SHP77 treated with DMSO at 0.1 percent for 48 hours (cell line): Measurements from ENCODE around the gene PI4KA.
"Not testable (repeated sequence)": the region's sequence is repeated elsewhere in the genome, so short reads cannot be mapped to it uniquely, and the experiment has no call there.

Experiments used
- DNase-seq: peaks from one replicate; lab custom pipeline; 2025; lab: John Stamatoyannopoulos, UW

Gene PI4KA

GRCh38 chr22:20690586-20691317, 167.9 kb downstream of the PI4KA start:
- DNase-seq: not testable (repeated sequence)

DNA sequence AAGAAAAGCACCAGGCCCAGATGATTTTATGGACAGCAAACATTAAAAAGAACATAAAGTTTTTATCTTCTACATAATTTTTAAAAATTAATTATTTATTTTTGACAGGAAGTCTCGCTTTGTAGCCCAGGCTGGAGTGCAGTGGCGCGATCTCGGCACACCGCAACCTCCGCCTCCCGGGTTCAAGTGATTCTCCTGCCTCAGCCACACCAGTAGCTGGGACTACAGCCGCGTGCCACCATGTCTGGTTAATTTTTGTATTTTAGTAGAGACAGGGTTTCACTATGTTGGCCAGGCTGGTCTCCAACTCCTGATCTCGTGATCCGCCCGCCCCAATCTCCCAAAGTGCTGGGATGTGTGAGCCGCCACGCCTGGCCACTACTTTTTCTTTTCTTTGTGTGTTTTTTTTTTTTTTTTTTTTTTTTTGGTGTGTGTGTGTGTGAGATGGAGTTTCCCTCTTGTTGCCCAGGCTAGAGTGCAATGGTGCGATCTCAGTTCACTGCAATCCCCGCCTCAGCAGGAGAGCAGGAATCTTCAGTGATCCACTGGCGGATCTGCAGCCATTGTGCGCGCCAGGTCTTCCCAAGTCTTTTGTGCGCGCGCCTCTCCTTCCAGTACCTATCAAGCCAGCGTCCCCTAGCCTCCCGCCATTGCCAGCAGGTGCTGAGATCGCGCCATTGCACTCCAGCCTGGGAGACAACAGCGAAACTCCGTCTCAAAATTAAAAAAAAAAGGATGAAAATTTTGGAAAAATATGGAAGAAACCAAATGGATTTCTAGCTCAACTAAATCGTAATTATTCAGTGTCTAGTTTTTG, 171.0 kb downstream of the PI4KA start:
- DNase-seq: not testable (repeated sequence)

- DNase-seq: not testable (repeated sequence)
These were observed 172.8 kb downstream of the PI4KA start for GRCh38 chr22:20685764-20686163.

GRCh38 chr22:20678792-20679435, 179.7 kb downstream of the PI4KA start:
- not testable (repeated sequence) for DNase-seq

DNA sequence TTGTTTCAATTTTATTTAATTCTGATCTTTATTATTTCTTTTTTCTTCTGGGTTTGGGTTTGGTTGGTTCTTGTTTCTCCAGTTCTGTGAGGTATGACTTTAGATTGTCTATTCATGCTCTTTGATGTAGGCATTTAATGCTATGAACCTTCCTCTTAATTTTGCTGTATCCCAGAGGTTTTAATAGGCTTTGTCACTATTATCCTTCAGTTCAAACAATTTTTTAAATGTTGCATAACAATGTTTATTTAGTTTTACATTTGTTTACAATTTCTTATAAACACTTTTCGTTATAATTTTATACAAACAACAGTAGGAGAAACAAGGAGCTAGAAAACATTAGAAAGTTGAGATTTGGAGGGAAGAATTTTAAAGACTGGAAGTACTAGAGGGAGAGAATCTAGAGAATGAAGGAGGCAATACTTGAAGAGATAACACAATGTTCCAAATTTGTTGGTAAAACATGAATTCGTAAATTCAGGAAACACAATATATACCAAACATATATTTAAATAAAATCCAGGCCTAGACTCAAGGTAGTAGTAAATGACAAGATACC, 180.8 kb downstream of the PI4KA start:
- DNase-seq: no peak

GRCh38 chr22:20675613-20676012, 183.0 kb downstream of the PI4KA start:
- not testable (repeated sequence) for DNase-seq

DNA sequence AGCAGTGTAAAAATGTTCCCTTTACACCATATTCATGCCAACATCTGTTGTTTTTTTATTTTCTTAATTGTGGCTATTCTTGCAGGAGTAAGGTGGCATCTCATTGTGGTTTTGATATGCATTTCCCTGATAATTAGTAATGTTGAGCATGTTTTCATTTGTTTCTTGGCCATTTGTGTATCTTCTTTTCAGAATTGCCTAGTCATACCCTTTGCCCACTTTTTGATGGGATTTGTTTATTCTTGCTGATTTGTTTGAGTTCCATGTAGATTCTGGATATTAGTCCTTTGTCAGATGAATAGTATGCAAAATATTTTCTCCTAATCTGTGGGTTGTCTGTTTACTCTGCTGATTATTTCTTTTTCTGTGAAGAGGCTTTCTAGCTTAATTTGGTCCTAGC, 183.6 kb downstream of the PI4KA start:
- DNase-seq: no peak

- DNase-seq: no peak
These were observed 185.1 kb downstream of the PI4KA start for GRCh38 chr22:20673295-20674195.

GRCh38 chr22:20672732-20673131, 185.9 kb downstream of the PI4KA start:
- DNase-seq: no peak

DNA sequence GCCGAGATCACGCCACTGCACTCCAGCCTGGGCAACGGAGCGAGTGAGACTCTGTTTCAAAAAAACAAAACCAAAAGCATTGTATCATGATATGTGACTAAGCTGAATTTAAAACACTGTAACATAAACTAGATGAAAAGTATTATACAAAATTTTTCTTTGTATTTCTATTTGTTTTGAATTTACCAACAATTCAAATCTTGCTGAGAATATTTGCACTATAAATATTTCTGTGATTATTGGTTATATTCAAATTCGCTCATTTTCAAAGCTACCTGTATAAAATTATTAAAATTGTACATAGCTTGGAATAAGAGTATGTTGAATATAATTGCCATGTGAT, 186.6 kb downstream of the PI4KA start:
- no peak for DNase-seq

GRCh38 chr22:20671409-20672081, 187.1 kb downstream of the PI4KA start:
- no peak for DNase-seq

DNA sequence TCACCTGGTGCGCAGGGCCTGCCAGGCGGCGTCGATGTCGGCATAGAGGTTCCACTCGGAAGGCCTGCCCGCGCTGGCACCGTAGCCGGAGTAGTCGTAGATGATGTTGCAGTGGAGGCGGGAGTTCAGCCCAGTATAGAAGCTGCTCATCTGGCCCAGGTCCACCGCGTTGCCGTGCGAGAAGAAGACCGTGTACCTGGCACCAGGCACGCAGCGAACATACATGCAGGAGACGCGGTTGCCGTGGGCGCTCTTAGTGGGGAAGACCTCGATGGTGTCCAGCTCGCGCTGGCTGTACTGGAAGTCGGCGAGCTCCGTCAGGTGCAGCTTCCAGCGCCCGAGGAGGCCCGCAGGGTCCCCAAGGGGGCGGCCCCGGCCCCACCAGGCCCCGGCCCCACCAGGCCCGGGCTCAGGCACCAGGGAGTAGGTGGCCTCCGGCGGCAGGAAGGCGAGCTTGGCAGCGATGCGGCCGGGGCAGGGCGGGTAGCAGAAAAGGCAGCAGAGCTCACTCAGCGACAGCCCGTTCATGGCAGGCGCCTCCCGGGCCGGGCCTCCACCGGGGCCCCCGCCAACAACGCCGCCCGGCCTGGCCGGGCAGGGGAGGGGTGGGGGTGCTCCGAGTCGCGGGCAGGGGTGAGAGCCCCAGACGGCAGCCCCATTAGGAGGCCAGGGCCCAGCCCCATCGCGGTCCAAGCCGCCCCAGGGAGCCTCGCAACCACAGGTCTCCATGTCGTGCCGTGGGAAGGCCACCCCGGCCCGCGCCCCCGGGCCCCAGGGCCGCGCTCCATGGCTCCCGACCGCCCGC, 188.0 kb downstream of the PI4KA start:
- DNase-seq: not testable (repeated sequence)

GRCh38 chr22:20669884-20670283, 188.7 kb downstream of the PI4KA start:
- DNase-seq: not testable (repeated sequence)

DNA sequence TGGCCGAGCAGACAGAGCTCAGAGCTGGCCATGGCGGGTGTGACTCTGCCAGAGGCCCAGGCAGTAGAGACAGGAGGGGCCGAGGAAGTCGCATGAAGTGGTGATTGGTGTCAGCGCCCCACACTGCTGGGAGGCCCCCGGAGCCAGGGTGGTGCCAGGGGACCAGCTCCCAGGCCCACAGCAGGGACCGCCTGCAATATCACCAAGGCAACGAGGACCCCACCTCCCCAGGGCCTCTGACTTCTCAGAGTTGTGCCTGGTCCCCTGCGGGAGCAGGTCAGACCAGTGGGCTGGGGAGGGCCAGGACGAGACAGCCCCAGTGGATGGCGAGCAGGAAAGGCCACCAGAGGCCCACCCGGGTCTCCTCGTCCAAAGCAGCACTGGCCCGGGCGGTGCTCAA, 189.1 kb downstream of the PI4KA start:
- not testable (repeated sequence) for DNase-seq

DNA sequence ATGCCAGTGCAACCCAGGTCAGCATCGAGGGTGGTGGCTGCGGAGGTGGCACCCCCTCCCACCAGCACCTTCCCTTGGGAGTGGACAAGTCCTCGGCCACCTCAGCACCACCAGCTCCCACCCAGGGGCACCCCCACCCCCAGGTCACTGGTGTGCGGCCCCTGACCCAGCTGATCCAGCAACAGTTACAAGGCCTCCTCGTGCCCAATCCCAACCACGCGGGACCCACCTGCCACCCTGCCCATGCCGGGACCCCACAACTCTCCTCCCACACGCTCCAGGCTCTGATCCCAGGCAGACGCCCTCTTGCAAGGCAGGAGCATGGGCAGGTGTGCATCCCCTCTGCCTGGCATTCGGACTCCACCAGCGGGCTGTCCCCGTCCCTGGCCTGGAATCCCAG, 189.8 kb downstream of the PI4KA start:
- not testable (repeated sequence) for DNase-seq

- DNase-seq: not testable (repeated sequence)
These were observed 190.4 kb downstream of the PI4KA start for GRCh38 chr22:20668226-20668625.

DNA sequence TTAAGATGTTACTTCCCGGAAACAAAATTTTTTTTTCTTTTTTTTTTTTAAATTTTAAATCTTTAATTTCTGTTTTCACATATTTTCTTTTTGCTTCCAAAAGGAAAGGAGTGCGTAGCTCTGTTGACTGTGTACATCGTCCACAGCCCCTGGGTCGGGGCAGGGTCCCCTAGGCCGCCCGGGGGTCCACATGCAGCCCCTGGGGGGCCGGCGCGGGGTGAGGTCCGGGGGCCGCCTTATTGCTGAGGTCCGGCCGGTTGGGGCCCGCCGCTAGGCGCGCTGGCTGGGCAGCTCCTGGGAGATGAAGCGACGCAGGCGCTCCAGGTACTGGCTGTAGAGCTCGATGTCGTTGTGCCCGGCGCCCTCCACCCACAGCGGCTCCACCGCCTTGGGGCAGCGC, 191.1 kb downstream of the PI4KA start:
- DNase-seq: not testable (repeated sequence)

GRCh38 chr22:20666560-20666959, 192.1 kb downstream of the PI4KA start:
- no peak for DNase-seq

- no peak for DNase-seq
These were observed 194.0 kb downstream of the PI4KA start for GRCh38 chr22:20664594-20664959.

GRCh38 chr22:20663941-20664593, 194.5 kb downstream of the PI4KA start:
- DNase-seq: no peak
